Fibroblast of pulmonary artery (primary cell): Measurements from ENCODE around the gene SLC35F1.

Experiments used
- DNase-seq: peaks from one replicate; pipeline ENCODE4 v3.0.0-alpha.2; 2010; ENCODE audit warnings: low read depth
- H3K4me3 ChIP-seq: replicated peaks from 2 replicates; pipeline ENCODE4 v1.5.1; 2011; ENCODE audit warnings: low read depth, mild to moderate bottlenecking, control low read depth, low read length, moderate library complexity
- TF ChIP-seq, protein P1 (sequence below): IDR thresholded peaks from 2 replicates; pipeline ENCODE4 v1.5.1; 2011; ENCODE audit warnings: mild to moderate bottlenecking, control low read depth, low read length, inconsistent platforms; ENCODE audit errors: missing control alignments

Gene SLC35F1

DNA sequence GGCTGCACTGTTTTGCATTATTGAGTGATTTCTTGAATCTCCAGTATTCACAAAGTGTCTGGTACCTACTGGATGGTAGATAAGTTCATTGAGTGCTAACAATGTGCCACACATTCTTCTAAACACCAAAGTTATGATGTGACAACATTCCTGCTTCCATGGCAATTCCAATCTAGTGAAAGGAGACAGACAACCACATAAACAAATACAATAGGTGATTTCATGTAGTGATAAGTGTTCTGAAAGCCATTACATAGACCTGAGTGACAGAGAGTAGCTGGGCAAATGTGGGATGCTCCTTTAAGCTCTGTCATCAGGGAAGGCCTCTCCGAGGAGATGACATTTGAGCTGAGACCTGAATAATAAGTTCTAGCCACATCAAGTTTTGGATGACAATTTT, 295.5 kb downstream of the SLC35F1 start:
- no peak overlapping the region for H3K4me3 ChIP-seq
- TF ChIP-seq, protein P1, sequence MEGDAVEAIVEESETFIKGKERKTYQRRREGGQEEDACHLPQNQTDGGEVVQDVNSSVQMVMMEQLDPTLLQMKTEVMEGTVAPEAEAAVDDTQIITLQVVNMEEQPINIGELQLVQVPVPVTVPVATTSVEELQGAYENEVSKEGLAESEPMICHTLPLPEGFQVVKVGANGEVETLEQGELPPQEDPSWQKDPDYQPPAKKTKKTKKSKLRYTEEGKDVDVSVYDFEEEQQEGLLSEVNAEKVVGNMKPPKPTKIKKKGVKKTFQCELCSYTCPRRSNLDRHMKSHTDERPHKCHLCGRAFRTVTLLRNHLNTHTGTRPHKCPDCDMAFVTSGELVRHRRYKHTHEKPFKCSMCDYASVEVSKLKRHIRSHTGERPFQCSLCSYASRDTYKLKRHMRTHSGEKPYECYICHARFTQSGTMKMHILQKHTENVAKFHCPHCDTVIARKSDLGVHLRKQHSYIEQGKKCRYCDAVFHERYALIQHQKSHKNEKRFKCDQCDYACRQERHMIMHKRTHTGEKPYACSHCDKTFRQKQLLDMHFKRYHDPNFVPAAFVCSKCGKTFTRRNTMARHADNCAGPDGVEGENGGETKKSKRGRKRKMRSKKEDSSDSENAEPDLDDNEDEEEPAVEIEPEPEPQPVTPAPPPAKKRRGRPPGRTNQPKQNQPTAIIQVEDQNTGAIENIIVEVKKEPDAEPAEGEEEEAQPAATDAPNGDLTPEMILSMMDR: no peak
- DNase-seq: no peak

- no peak for DNase-seq
- TF ChIP-seq, protein P1: no peak
- no peak overlapping the region for H3K4me3 ChIP-seq
Observed at GRCh38 chr6:118203545-118203944, 296.5 kb downstream of the SLC35F1 start.

- TF ChIP-seq, protein P1: no peak
- no peak for DNase-seq
- H3K4me3 ChIP-seq: no peak overlapping the region
Observed at GRCh38 chr6:118206221-118206620, 299.2 kb downstream of the SLC35F1 start.

GRCh38 chr6:118207947-118208346, 300.9 kb downstream of the SLC35F1 start:
- no peak for DNase-seq
- TF ChIP-seq, protein P1: no peak
- H3K4me3 ChIP-seq: no peak overlapping the region

DNA sequence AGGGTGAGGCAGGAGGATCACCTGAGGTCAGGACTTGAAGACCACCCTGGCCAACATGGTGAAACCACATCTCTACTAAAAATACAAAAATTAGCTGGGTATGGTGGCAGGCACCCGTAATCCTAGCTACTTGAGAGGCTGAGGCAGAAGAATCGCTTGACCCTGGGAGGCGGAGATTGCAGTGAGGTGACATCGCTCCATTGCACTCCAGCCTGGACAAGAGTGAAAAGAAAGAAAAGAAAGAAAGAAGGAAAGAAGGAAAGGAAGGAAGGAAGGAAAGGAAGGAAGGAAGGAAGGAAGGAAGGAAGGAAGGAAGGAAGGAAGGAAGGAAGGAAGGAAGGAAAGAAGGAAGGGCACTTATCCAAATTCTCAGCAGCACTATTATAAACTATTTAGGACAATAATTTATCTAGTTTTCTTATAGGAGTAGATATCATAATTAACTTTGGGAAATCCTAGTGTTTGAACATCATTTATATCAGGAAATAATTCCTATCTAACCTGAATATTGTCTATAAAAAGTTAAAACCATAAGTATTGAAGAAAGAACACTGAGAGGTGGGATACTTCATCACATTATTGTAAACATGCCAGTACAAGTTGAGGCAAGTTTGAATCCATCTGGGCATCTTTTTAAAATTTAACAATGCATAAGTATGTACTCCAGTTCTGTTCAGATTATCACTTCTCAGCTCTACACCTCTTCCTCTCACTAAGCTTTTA, 305.5 kb downstream of the SLC35F1 start:
- DNase-seq: no peak
- no peak overlapping the region for H3K4me3 ChIP-seq
- TF ChIP-seq, protein P1: no peak

DNA sequence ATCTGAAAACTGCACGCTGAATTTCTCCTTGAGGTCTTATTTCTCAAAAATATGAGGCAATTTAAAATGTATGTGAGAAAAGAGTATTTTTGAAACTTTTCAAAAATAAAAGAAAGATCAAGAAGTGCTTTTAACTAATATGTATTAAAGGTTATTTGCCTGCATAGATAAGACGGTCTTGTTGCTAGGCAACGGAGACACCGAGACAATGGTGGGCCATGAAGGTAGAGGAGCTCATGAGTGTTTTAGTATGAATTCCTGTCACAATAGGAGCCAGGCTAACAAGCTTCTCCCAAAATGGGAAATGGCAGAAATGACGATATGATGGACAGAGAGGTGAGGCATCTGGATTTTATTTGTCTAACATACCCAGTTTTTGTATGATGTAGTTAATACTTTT, 308.2 kb downstream of the SLC35F1 start:
- no peak for DNase-seq
- TF ChIP-seq, protein P1: no peak
- H3K4me3 ChIP-seq: no peak overlapping the region

GRCh38 chr6:118216751-118217150, 309.7 kb downstream of the SLC35F1 start:
- H3K4me3 ChIP-seq: no peak overlapping the region
- TF ChIP-seq, protein P1: no peak

More at GRCh38 chr6:118216751-118217150, 309.7 kb downstream of the SLC35F1 start:
- DNase-seq: no peak
